Ureter (tissue), 1 donor: ENCODE measurements around the gene MCRIP1. TPM values are rescaled to one million over a fixed set of nuclear protein-coding genes. Genes with fewer than 3 reads are reported as not detected.

Experiments
- DNase-seq: peaks from one replicate; pipeline ENCODE4 v3.0.0-alpha.2; 2020; ENCODE audit warnings: low spot score
- total RNA-seq: library from RNA; stranded (reverse); gene quantifications from one replicate; pipeline ENCODE4 v1.2.4, GENCODE V29; 2023
- donor health status: DM: yes; HTN: yes; CAD: no.

MCRIP1 gene
- total RNA-seq, 1 donor from 2014 or later: 73.6 TPM

DNA sequence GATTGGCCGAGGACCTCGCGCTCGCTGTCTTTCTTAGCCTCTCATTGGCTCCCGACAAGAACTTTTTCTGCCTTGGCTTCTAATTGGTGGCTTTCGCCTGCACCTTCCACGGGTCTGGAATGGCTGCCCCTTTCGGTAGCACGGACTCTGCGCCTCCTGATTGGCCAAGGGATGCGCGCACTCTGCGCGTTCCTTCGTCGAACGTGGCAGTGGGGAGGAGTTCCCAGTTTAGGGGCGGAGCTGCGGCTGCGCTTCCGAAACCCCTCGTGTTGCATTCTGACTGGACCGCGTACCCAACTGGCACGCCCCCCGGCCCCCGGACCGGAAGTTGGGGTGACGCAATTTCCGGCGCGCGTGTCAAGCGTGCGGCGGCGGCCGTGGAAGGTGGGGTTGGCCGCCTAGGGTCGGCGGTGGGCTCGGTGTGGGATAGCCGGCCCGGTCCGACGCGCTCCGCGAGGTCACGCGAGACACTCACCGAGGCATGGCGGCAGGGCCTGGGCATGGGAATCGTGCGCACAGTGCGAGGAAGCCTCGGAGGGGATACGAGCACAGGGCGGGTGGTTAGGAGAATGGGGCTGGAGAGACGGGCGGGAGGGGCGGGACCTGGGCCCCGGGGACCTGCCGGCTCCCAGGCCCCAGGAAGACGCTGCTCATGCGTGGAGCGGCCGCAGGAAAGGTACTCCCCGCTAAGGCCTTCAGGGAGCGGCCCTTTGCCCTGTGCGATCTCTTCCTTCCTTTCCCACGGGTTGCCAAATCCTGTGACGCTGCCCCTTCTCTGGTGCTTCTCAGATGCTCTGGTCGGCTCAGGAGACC, 27.9 kb upstream of the MCRIP1 start:
- DNase-seq: peak; percentile 100

DNA sequence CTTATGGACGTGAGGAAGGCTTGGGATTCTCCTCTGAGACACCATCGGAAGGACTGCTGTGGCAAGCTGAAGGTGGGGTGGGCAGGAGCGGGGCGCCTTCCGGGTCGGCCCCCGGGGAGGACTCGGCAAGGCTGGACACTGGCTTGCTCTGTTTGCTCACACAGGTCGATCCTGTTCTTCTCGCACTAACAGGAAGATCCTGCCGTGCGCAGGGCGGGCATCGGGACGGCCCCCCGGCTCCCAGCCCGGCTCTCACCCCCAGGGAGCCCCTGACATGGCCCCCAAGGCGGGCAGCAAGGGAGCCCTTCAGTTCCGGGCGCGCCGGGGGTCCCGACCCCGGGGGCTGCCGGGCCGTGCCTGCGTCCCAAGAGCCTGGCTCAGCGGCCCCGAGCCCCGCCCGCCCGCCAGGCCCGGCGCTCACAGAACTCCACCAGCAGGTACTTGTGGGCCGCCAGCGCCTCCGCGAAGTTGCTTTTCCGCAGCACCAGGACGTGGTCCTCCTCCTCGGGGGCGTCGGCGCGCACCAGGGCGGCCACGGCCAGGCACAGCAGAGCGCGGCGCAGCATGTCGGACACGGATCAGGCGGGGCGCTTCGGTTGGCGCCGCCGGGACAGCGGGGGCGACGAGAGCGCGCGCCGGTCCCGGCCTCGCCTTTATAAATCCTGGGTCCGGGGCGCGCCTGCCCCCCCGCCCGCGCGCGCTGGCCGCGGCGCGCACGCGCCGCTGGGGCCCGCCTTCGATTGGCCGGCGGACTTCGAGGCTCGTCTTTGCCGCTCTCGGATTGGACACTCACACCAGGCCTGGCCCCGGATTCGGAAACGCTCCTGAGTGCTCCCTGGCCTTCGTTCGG, 27.0 kb upstream of the MCRIP1 start, which contains the start of gene P4HB:
Gene P4HB, minus strand, starts transcription at position 630 of the 850 bp plus-strand sequence. Its CDS starts 64 bp downstream, at position 566.
- DNase-seq: no peak

DNA sequence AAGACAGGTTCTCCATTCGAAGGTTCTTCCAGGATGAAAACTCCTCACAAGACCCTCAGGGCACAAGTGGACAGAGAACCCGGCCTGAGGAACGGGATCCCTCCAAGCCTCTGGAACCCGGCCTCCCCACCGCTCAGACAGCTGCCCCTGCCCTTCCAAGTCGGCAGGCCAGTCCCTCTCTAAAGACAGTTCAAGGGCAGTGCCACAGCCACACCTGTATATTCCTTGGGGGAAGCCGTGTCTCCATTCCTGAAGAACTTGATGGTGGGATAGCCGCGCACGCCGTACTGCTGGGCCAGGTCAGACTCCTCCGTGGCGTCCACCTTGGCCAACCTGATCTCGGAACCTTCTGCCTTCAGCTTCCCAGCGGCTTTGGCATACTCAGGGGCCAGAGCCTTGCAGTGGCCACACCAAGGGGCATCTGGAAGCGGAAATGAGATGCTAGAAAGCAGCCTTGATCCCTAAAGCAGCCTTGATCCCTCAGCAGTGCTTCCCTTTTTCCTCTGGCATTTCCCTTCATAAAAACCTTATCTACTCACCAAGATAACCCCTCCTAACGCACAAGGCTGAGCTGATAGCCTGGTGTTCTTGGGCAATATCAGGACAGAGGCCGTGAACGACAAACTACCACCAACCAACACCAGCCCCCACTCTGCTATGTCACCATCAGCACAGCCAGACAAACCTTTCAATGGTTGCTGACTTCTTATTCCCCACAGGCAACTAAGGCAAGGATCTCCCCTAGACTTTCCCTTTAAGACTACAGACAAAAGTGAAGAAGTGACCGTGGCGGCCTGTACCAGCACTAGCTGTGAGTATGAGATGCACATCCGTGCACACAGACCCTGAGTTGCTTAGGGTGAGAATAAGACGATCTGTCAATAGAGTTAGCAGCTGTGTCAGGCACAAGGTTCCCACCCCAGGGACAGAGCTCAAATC, 26.1 kb upstream of the MCRIP1 start:
- DNase-seq: peak; percentile 49

DNA sequence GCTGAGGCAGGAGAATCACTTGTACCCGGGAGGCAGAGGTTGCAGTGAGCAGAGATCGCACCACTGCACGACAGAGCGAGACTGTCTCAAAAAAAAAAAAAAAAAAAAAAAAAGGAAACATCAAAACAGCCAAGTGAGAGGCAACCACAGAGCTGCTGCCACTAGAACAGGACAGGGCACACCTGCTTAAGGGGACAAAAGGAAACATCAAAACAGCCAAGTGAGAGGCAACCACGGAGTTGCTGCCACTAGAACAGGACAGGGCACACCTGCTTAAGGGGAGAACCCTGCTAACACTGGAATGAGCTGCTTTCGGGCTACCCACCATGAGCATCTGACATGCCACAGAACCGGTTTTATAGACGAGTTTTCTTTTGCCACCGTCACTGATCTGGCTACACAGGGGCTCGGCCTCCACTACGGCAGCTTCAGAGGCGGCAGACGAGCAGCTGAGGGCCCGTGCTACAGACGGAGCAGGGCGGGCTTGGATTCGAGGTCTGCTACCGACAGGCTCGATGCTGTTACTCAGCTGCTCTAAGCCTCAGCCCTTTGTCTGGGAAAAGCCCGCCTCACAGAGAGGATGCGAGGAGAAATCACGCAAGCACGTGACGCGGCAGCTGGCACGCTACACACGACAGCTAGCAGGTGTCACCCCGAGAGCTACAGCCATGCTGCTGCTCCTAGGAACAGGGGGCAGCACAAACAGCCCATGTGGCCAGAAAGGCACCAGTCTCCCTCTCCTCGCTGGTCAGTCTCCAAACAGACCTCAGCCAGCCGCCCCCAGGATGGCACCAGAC, 25.3 kb upstream of the MCRIP1 start:
- DNase-seq: no peak

DNA sequence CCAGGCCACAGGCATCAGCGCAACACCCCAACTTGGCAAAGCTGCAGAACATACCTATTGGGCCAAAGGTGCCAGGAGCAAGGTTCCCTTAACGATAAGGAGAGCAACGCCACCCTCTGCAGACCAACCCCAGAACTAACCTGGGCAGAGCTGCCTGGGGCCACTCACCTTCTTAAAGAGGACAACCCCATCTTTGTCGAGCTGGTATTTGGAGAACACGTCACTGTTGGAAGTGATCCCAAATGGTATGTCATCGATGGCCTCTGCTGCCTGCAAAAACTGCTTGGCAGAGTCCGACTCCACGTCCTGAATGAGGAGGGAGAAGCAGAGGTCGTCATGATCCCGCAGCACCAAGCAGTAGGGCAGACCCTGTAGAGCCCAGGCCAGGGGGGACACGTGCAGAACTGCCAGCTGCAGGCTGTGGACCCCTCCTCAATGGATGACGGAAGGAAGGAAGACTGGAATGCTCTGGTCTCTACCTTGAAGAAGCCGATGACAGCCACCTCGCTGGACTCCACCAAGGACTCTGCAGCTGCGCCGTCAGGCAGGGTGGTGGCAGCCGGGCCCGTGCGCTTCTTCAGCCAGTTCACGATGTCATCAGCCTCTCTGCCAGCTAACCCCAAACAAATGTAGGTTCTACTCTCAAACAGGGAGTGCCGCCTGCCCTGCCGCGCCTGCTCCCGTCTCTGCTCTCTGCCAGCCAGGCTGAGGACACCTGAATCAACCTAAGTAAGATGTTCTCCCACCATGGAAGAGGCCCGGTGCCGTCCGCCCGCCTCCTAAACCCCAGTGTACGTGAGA, 22.1 kb upstream of the MCRIP1 start:
- DNase-seq: no peak

GRCh38 chr17:81852237-81852636, 19.1 kb upstream of the MCRIP1 start:
- no peak for DNase-seq

DNA sequence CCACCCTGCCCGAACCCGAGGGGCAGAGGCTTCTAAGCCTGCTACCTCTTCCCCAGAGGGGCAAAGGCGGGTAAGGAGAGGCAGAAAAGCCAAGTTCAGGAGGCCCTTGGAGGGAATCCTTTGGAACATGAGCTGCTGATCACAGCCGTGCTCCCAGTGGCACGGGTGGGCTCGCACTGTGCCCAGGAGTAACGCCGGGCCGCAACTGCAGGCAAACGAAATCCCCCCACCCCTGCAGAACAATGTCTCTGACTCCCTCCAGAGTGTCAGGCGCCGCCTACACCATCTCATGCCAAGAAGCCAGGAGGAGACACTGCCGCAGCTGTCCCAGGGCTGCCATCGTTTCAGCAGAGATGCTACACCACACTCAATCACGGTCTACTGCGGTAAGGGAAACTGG, 18.3 kb upstream of the MCRIP1 start:
- DNase-seq: no peak

GRCh38 chr17:81849457-81849856, 16.4 kb upstream of the MCRIP1 start:
- no peak for DNase-seq

DNA sequence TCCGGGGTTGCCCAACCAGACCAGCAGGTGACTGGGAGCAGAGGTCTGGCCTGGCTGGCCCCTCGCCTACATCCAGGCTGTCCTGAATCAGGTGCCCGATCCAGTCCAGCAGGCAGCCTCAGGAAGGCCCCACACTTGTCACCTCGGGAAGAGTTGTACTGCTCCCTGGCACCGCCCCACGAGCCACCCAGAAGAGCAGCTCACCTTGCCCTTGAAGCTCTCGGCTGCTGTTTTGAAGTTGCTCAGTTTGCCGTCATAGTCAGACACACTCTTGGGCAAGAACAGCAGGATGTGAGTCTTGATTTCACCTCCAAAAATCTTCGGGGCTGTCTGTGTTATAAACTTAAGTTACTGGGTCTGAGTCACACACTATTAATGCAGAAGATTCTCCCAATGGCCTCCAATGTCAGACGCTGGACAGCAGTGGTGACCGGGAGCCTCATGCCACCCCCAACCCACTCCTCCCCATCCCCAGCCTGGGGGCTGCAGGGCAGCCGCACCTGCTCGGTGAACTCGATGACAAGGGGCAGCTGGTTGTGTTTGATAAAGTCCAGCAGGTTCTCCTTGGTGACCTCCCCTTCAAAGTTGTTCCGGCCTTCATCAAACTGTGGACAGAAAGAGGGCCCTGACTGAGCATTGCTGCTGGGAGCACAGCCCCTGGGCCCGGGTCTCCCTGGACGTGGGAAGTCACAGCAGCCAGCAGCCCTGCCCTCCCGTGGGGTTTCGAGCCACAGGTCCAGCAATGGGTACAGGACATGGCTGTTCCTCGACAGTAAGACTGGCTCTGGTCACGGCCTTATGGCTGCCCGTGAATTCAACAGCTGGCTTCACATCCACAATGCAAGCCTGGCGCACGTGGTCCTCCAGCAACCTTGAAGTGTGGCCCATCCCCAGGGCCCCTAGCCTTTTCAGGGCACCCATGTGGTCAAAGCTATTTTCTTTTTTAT, 13.9 kb upstream of the MCRIP1 start:
- no peak for DNase-seq

DNA sequence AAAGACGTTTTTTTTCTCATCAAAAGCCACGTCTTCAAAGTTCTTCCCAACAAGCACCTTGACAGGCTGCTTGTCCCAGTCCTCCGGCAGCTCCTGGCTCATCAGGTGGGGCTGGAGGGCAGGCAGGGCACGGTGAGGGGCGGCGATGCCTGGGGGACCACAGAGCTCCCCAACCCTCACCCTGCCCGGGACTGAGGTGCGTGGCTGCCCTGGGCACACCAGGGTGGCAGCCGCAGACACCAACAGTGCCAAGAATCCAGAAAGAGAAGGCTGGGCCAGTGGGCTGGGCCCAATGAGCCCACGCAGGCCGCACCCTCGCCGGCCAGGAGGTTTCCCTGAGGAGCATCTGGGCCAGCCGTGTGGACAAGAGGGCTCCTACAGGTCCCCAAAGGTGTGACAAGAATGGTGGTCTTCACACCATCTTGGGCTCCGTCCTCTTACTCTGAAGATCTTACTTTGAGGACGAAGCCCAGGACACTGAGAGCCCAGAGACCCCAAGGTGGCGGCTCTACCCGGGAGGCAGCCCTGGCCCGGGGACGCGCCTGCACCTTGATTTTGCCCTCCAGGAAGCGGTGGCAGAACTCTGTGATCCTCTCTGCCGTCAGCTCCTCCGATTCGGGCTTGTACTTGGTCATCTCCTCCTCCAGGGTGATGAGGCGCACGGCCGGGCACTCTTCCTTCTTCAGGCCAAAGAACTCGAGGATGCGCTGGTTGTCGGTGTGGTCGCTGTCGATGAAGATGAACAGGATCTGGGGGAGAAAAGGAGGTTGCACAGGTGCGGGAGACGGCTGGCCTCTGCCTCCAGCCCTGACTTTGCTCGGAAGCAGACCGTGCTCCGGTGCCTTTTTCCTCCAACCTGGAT, 13.0 kb upstream of the MCRIP1 start:
- no peak for DNase-seq

DNA sequence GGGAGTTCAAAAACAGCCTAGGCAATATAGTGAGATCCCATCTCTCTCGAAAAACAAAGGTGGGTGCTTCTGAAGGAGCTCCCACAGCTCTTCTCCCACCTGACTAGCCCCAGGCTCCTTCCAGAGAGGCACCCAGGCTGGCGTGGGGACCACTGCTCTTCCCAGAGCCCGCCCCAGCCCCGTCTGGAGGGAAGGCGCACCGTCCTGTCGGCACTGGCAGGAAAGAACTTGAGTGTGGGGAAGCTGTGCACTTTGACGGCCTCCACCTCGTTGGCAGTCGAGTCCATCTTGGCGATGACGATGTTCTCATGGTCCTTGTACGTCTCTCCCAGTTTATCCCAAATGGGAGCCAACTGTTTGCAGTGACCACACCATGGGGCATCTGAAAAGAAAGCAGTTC, 12.3 kb upstream of the MCRIP1 start:
- DNase-seq: no peak

DNA sequence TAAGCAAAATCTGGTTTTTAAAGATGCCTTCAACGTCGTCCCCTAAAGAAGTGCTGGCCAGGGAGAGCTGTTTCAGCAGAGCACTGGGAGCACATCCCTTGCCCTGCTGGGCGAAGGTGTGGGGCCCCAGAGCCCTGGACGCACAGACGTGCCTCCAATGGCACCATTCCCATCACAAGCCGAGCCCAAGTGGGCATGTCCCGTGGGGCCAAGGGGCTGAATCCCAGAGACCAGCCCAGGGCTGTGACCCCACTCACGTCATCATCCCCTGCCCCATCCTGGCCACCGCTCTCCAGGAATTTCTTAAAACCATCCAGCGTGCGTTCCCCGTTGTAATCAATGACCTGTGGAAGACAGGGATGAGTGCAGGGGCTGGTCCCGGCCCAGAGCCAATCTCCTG, 11.8 kb upstream of the MCRIP1 start:
- DNase-seq: no peak

DNA sequence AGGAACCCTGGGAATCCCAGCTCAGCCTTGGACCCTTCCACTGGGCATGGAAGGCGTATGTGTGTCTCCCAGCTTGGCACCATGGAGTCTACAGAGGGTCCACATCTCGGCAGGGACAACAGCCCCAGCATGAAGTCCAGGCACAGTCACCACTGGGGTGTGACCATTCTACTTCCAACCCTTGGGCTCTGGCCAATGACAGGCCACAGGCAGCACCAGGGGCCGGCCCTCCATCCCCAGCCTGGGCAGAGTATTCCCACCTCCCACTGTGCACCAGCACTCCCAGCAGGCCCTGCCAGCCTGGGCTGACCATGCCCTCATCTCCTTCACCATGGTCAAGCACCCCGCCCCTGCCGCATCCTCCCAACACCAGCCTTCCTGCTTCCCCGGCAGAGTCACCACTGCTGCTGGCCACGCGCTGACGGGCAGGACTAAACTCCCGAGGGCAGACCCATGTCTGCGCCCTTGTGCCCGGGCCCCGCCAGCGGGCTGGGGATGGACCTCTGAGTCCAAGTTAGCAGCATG, 11.3 kb upstream of the MCRIP1 start:
- DNase-seq: no peak

GRCh38 chr17:81843713-81844326, 10.7 kb upstream of the MCRIP1 start:
- no peak for DNase-seq

GRCh38 chr17:81842725-81843504, 9.8 kb upstream of the MCRIP1 start:
- peak; percentile 49 for DNase-seq

GRCh38 chr17:81842378-81842724, 9.3 kb upstream of the MCRIP1 start:
- DNase-seq: no peak

DNA sequence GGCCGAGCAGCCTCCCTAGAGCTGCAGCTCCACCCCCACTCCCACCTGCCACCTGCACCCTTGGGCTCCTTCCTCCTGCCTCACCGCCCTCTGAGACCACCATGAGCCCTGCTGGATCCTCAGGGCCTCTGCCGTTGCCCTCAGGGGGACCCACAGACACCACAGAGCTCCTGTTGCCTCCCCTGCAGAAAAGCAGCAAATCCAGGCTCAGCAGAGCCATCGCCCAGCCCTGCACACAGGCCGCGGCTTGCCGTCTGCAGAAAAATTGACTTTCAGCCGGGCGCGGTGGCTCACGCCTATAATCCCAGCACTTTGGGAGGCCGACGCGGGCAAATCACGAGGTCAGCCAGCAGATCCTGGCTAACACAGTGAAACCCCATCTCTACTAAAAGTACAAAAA, 8.8 kb upstream of the MCRIP1 start:
- DNase-seq: no peak
